ES-I3 (cell line): ENCODE results near the gene AKIRIN1.
A peak's percentile ranks its signal among the peaks of the same experiment; 100 is the strongest.
"Not testable (repeated sequence)": the region's sequence is repeated elsewhere in the genome, so short reads cannot be mapped to it uniquely, and the experiment has no call there.

Source experiments
- H3K36me3 ChIP-seq: 2 replicates; pipeline ENCODE4 v1.6.1; 2013; ENCODE audit warnings: mild to moderate bottlenecking, low read length, control low read depth, moderate library complexity; ENCODE audit not compliant: insufficient read depth
- H3K4me1 ChIP-seq: 2 replicates; pipeline ENCODE4 v1.6.1; 2013; ENCODE audit warnings: mild to moderate bottlenecking, control low read depth, low read length; ENCODE audit not compliant: insufficient read depth
- H3K9ac ChIP-seq: 2 replicates; pipeline ENCODE4 v1.6.1; 2013; ENCODE audit warnings: low read depth, mild to moderate bottlenecking, low read length, moderate library complexity
- H3K9me3 ChIP-seq: 2 replicates; pipeline ENCODE4 v1.6.1; 2013; ENCODE audit warnings: mild to moderate bottlenecking, low read length, moderate library complexity; ENCODE audit not compliant: control insufficient read depth, insufficient read depth

Gene AKIRIN1

GRCh38 chr1:39006726-39007645 is 15.9 kb downstream of the AKIRIN1 start:
- Histone ChIP-seq H3K9ac (no peak overlapping the region), H3K36me3 (peaks cover 53% of the 10 kb centered on the region), H3K9me3 (no peaks in the 10 kb centered on the region), H3K4me1 (peaks cover 5% of the 10 kb centered on the region; the same call in 1 of the 2 replicates)

GRCh38 chr1:39014956-39015355 is 23.9 kb downstream of the AKIRIN1 start:
- not testable (repeated sequence) for H3K9ac ChIP-seq, H3K36me3 ChIP-seq, H3K9me3 ChIP-seq
- peaks cover 16% of the 10 kb centered on the region for H3K4me1 ChIP-seq

- no peaks in the 10 kb centered on the region for H3K36me3 ChIP-seq
- peaks cover 16% of the 10 kb centered on the region for H3K4me1 ChIP-seq
- no peaks in the 10 kb centered on the region for H3K9me3 ChIP-seq
- H3K9ac ChIP-seq = peak overlapping the region; percentile 6; the same call in 1 of the 2 replicates
Measured at GRCh38 chr1:39016604-39017171, 25.6 kb downstream of the AKIRIN1 start.

- Histone ChIP-seq H3K4me1 (peaks cover 16% of the 10 kb centered on the region), H3K9ac (no peak overlapping the region), H3K9me3 (no peaks in the 10 kb centered on the region), H3K36me3 (no peaks in the 10 kb centered on the region)
Measured at GRCh38 chr1:39017266-39017665, 26.2 kb downstream of the AKIRIN1 start.

GRCh38 chr1:39020494-39020893 is 29.4 kb downstream of the AKIRIN1 start:
- H3K9ac ChIP-seq, H3K9me3 ChIP-seq, H3K36me3 ChIP-seq: not testable (repeated sequence)
- H3K4me1 ChIP-seq = peaks cover 16% of the 10 kb centered on the region

GRCh38 chr1:39021426-39021825 is 30.4 kb downstream of the AKIRIN1 start:
- Histone ChIP-seq H3K9ac (no peak overlapping the region), H3K4me1 (peaks cover 11% of the 10 kb centered on the region), H3K9me3 (no peaks in the 10 kb centered on the region), H3K36me3 (no peaks in the 10 kb centered on the region)

GRCh38 chr1:39023140-39023539 is 32.1 kb downstream of the AKIRIN1 start:
- H3K36me3 ChIP-seq = no peaks in the 10 kb centered on the region
- no peaks in the 10 kb centered on the region for H3K4me1 ChIP-seq
- no peaks in the 10 kb centered on the region for H3K9me3 ChIP-seq

GRCh38 chr1:39026051-39026865 is 35.2 kb downstream of the AKIRIN1 start, which contains the start of gene NDUFS5:
TSS of gene NDUFS5 (plus strand) at chr1:39026350. CDS start at chr1:39028725, 2,375 bp downstream.
- peaks cover 18% of the 10 kb centered on the region for H3K36me3 ChIP-seq
- peak within 1 kb of the TSS; percentile 82 for H3K9ac ChIP-seq
- no peaks in the 10 kb centered on the region for H3K9me3 ChIP-seq
- no peaks in the 10 kb centered on the region for H3K4me1 ChIP-seq

More at GRCh38 chr1:39023140-39023539, 32.1 kb downstream of the AKIRIN1 start:
- H3K9ac ChIP-seq = no peak overlapping the region

- Histone ChIP-seq H3K9me3 (no peaks in the 10 kb centered on the region), H3K36me3 (peaks cover 18% of the 10 kb centered on the region), H3K4me1 (no peaks in the 10 kb centered on the region), H3K9ac (peak overlapping the region; percentile 82)
Measured at GRCh38 chr1:39026866-39027507, 35.9 kb downstream of the AKIRIN1 start.

- no peaks in the 10 kb centered on the region for H3K9me3 ChIP-seq
- H3K4me1 ChIP-seq = no peaks in the 10 kb centered on the region
- H3K36me3 ChIP-seq = peaks cover 21% of the 10 kb centered on the region
- no peak overlapping the region for H3K9ac ChIP-seq
Measured at GRCh38 chr1:39034114-39034654, 43.1 kb downstream of the AKIRIN1 start.

GRCh38 chr1:39036678-39037077 is 45.6 kb downstream of the AKIRIN1 start:
- no peak overlapping the region for H3K9ac ChIP-seq
- no peaks in the 10 kb centered on the region for H3K9me3 ChIP-seq
- no peaks in the 10 kb centered on the region for H3K4me1 ChIP-seq
- H3K36me3 ChIP-seq = peaks cover 13% of the 10 kb centered on the region

- H3K9ac ChIP-seq = no peak overlapping the region
- H3K9me3 ChIP-seq = no peaks in the 10 kb centered on the region
- H3K36me3 ChIP-seq = peaks cover 15% of the 10 kb centered on the region
- peaks cover 2% of the 10 kb centered on the region; the same call in 1 of the 2 replicates for H3K4me1 ChIP-seq
Measured at GRCh38 chr1:39043513-39043912, 52.4 kb downstream of the AKIRIN1 start.

GRCh38 chr1:39044762-39045161 is 53.7 kb downstream of the AKIRIN1 start:
- Histone ChIP-seq H3K9me3 (no peaks in the 10 kb centered on the region), H3K9ac (no peak overlapping the region), H3K4me1 (peaks cover 2% of the 10 kb centered on the region; the same call in 1 of the 2 replicates), H3K36me3 (peaks cover 15% of the 10 kb centered on the region)
